Breast epithelium (tissue), 3 donors: ENCODE data around the gene STX12.

ENCODE experiments used
- CTCF ChIP-seq, 3 donors: fragments of 450-650 bp; IDR thresholded peaks; one replicate each; pipeline ENCODE4 v1.5.1; 2016 to 2017; ENCODE audit warnings: antibody characterized with exemption in 3 of 3, mild to moderate bottlenecking in 3 of 3, moderate library complexity in 3 of 3
- POLR2A ChIP-seq: fragments of 450-650 bp; IDR thresholded peaks from one replicate; pipeline ENCODE4 v1.6.1; 2016; ENCODE audit warnings: antibody characterized with exemption, mild to moderate bottlenecking, moderate library complexity
- POLR2AphosphoS5 ChIP-seq, 3 donors: sonication (generic); formaldehyde crosslinking; IDR thresholded peaks; one replicate each; pipeline ENCODE4 v1.6.1; 2017; ENCODE audit warnings: antibody characterized with exemption in 3 of 3

DNA sequence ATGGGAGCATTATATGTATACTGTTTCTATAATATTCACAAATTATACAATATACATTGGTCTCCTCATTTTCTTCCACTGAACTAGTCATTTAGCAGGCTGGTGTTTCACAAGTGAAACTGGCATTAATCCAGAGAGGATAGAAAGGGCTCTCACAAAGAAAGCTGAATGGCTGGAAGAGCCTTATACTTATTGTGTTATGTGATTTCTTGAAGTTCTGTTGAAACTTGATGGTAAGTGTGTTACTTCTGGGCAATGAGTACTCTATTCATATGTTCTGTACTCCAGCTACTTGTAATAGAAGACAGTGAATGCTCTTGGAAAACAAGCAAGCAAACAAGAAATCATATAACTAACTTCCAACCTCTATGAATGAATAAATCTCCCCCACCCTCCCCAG lies 14.9 kb downstream of the STX12 start:
- TF ChIP-seq CTCF (IDR thresholded peaks at IDR 0.05): no peak
- TF ChIP-seq POLR2A: no peak
- TF ChIP-seq POLR2AphosphoS5 (IDR thresholded peaks at IDR 0.05): no peak
